GM13977 (cell line): Measurements from ENCODE around the gene ARL15.

Source experiments
- DNase-seq: peaks from one replicate; pipeline ENCODE4 v3.0.0; 2012; ENCODE audit warnings: low spot score
- CTCF ChIP-seq: IDR thresholded peaks from 2 replicates; pipeline ENCODE4 v1.5.1; 2012; ENCODE audit warnings: mild to moderate bottlenecking, control low read depth; ENCODE audit not compliant: insufficient read depth; ENCODE audit errors: extremely low read depth, missing control alignments
- in situ Hi-C: fragments of 300-500 bp; cut with MboI; formaldehyde crosslinking; loops from one replicate; pipeline ENCODE4 v1.12.0; 2022; ENCODE audit warnings: low sequenced_read_pairs, low pct_unique_long_range_greater_than_20kb, mixed read lengths, inconsistent platforms; ENCODE audit not compliant: unreplicated experiment

ARL15 gene

DNA sequence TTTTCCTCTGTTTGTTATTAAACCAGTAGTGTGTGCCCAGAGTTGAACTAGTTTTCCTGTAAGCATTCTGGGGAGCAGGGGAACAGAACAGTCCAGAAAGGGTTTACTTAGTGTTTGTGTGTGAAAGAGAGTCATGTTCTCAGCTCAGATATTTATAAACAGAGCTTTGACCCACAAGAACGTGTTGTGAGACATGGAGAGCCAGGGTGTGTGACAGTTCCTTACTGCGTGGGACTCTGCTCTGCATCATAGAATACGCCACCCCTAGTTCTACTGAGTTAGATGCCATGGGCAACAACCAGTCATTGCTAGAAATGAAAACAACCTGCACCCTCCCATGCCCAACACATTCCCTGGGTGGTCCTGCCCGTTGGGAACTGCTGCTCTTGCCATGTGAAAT, 419.2 kb downstream of the ARL15 start:
- in situ Hi-C loops: no loop called here
- TF ChIP-seq CTCF: no peak
- DNase-seq: no peak

DNA sequence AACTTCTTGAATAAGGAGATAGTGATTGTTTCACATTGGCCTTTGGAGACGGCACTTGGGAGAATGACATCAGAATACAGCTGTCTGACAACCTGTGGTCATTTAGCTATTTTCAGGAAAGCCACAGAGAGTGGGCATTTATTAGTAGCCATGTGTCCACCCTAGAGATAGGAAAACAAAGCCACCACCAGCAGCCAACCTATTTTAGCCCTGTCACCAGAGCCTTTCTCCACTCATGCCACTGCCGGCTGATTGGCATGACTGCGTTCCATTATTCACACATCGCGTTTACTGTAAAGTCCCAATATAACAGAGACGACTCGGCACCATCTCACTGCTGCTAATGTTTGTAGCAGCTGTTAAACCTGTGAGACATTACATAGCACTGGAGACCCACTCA, 419.9 kb downstream of the ARL15 start:
- DNase-seq: no peak
- TF ChIP-seq CTCF: no peak
- in situ Hi-C loops: no loop called here

DNA sequence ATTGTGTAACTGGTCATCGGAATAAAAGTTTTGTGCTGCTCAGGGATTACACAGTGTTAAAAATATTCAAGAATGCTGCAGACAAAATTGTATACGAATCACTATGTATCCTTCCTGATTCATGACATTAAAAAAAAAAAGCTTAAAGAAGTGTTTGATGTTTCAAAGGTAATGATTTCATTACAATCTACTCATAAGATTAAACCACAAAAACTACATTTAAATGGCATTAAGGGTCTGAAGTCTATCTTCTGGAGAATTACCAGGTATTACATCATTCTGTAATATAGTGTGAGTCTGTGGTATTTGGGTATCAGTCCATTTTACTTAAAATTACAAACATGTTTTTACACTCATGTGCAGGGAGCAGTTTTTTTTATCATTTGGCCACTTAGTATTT, 425.5 kb downstream of the ARL15 start:
- no peak for DNase-seq
- in situ Hi-C loops: no loop called here
- TF ChIP-seq CTCF: no peak

DNA sequence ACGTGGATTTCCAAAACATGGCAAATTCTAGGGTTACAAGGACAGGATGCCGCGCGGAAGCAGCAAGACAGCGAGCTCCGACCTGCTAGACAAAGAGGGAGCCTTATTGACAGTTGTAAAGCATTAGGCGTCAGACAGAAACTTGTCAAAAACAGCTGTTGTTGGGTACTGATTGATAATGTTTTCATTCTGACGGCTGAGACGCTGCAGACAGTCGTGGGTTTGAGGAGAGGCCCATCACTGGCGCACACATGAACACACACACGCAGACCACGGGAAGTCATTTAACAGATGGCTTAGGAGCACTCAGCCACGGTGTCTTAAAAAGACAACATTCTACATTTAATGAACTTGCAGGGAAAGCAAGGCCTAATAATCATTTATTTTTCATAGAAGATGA, 426.0 kb downstream of the ARL15 start:
- no peak for TF ChIP-seq CTCF
- in situ Hi-C loops: no loop called here

DNA sequence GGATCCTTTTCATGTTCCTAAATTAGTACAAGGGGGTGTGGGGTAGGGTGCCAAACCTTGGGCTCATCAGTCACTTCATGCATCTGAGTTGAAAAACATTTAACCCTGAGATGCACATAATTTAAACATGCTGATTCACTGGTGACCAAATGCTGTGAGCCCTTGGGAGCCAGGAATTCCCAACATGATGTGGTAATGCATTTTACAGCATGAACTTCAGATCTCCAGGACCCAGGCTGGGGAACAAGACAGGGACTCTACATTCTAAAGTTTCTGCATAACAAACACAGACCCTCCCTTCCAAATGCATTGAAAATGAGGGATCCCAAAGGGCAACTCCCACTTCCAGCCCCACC, 427.7 kb downstream of the ARL15 start:
- DNase-seq: no peak
- no peak for TF ChIP-seq CTCF
- in situ Hi-C loops: no loop called here

More for the DNA sequence above, 426.0 kb downstream of the ARL15 start:
- no peak for DNase-seq

DNA sequence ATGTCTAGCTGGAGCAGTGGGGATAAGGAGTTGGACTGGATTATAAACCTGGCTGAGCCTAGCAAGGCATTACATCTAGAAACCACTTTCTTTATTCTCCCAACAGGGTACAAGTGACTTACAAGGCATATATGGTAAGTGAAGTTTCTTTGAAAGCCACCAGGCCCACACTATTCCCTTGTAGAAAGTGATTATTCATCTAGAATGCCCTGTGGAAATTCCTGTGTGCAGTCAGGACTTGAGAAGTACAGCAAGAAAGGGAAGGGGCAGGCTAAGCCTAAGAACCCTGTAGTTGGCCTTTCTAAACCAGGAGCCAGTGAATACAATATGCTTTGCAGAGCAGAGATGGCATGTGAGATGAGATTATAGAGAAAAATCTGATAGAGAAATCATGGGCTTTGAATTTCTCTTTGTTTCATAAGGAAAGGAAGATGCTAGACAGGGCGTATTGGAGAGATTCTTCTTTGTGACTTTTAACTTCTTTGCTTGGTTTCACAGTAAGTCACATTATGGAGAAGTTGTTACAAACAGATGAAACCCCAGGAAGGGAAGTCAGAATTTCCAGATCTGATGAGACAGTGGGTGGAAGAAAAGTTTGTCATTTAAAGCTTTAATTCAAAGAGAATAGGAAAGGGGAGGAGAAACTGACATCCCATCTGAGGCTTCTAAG, 428.2 kb downstream of the ARL15 start:
- in situ Hi-C loops: no loop called here
- no peak for TF ChIP-seq CTCF
- DNase-seq: no peak
